Muscle of arm (tissue), 12 donors: ENCODE measurements around the gene SCLT1. TPM values are rescaled to one million over a fixed set of nuclear protein-coding genes. Genes with fewer than 3 reads are reported as not detected.

Source experiments
- DNase-seq: peaks from one replicate; pipeline ENCODE4 v3.0.0-alpha.2; 2013
- polyA plus RNA-seq, 12 donors: library from polyadenylated mRNA; unstranded; fragments of 120-200 nt; gene quantifications; one replicate each; pipeline ENCODE4 v1.2.1, GENCODE V29; 2013; ENCODE audit not compliant: insufficient read length in 12 of 12

Gene SCLT1
- polyA plus RNA-seq, 12 donors, result 6.8 to 17.6 (median 10.0) TPM; not detected in 1

- no peak for DNase-seq
Measured at GRCh38 chr4:128876200-128876599, 217.1 kb downstream of the SCLT1 start.

GRCh38 chr4:128871948-128872347 is 221.4 kb downstream of the SCLT1 start:
- no peak for DNase-seq

GRCh38 chr4:128869776-128870509 is 223.4 kb downstream of the SCLT1 start:
- DNase-seq, result no peak

GRCh38 chr4:128868758-128869157 is 224.6 kb downstream of the SCLT1 start:
- no peak for DNase-seq

- DNase-seq, result no peak
Measured at GRCh38 chr4:128866691-128867090, 226.6 kb downstream of the SCLT1 start.

- no peak for DNase-seq
Measured at GRCh38 chr4:128866269-128866668, 227.1 kb downstream of the SCLT1 start.

- no peak for DNase-seq
Measured at GRCh38 chr4:128865132-128865531, 228.2 kb downstream of the SCLT1 start.

GRCh38 chr4:128863312-128864075 is 229.8 kb downstream of the SCLT1 start:
- peak; percentile 85 for DNase-seq

GRCh38 chr4:128862608-128863311 is 230.6 kb downstream of the SCLT1 start:
- DNase-seq, result no peak

- no peak for DNase-seq
Measured at GRCh38 chr4:128861856-128862518, 231.4 kb downstream of the SCLT1 start.

GRCh38 chr4:128859887-128860677 is 233.3 kb downstream of the SCLT1 start:
- DNase-seq, result peak; percentile 88

- DNase-seq, result peak; percentile 73
Measured at GRCh38 chr4:128858879-128859671, 234.3 kb downstream of the SCLT1 start.

- DNase-seq, result no peak
Measured at GRCh38 chr4:128856246-128856645, 237.1 kb downstream of the SCLT1 start.

GRCh38 chr4:128855621-128856020 is 237.7 kb downstream of the SCLT1 start:
- no peak for DNase-seq

- DNase-seq, result no peak
Measured at GRCh38 chr4:128854433-128854832, 238.9 kb downstream of the SCLT1 start.

- DNase-seq, result no peak
Measured at GRCh38 chr4:128853741-128854140, 239.6 kb downstream of the SCLT1 start.

- DNase-seq, result no peak
Measured at GRCh38 chr4:128850252-128850651, 243.1 kb downstream of the SCLT1 start.

GRCh38 chr4:128848461-128848860 is 244.9 kb downstream of the SCLT1 start:
- no peak for DNase-seq

GRCh38 chr4:128847082-128847724 is 246.1 kb downstream of the SCLT1 start:
- DNase-seq, result no peak

- DNase-seq, result no peak
Measured at GRCh38 chr4:128846063-128846462, 247.3 kb downstream of the SCLT1 start.
